Measurements from ENCODE around the gene ZNF775.

Gene ZNF775

GRCh38 chr7:150415161-150416153, 36.3 kb downstream of the ZNF775 start:
- no peak for DNase-seq

- no peak for DNase-seq
Measured at GRCh38 chr7:150417239-150417638, 38.1 kb downstream of the ZNF775 start.

GRCh38 chr7:150417863-150418262, 38.7 kb downstream of the ZNF775 start:
- no peak for DNase-seq

- DNase-seq: no peak
Measured at GRCh38 chr7:150420242-150420641, 41.1 kb downstream of the ZNF775 start.

GRCh38 chr7:150420987-150421674, 42.0 kb downstream of the ZNF775 start:
- peak; percentile 83 for DNase-seq

GRCh38 chr7:150421831-150422230, 42.7 kb downstream of the ZNF775 start:
- no peak for DNase-seq

GRCh38 chr7:150425670-150426069, 46.5 kb downstream of the ZNF775 start:
- DNase-seq: no peak

- DNase-seq: no peak
Measured at GRCh38 chr7:150428671-150429451, 49.7 kb downstream of the ZNF775 start.

GRCh38 chr7:150429699-150430098, 50.6 kb downstream of the ZNF775 start:
- no peak for DNase-seq

- DNase-seq: no peak
Measured at GRCh38 chr7:150430465-150431085, 51.4 kb downstream of the ZNF775 start.

GRCh38 chr7:150431839-150432658, 52.9 kb downstream of the ZNF775 start:
- DNase-seq: no peak

GRCh38 chr7:150432915-150433892, 54.1 kb downstream of the ZNF775 start:
- DNase-seq: no peak

GRCh38 chr7:150434240-150434639, 55.1 kb downstream of the ZNF775 start:
- DNase-seq: no peak

GRCh38 chr7:150435047-150435389, 55.9 kb downstream of the ZNF775 start:
- no peak for DNase-seq

GRCh38 chr7:150435390-150436073, 56.4 kb downstream of the ZNF775 start:
- DNase-seq: no peak

GRCh38 chr7:150439967-150440366, 60.8 kb downstream of the ZNF775 start:
- no peak for DNase-seq

GRCh38 chr7:150441524-150441923, 62.4 kb downstream of the ZNF775 start:
- DNase-seq: no peak

GRCh38 chr7:150442811-150443210, 63.7 kb downstream of the ZNF775 start:
- DNase-seq: no peak

- no peak for DNase-seq
Measured at GRCh38 chr7:150443793-150444540, 64.8 kb downstream of the ZNF775 start.

Measured in NCI-H526 treated with DMSO at 0.1 percent for 48 hours (cell line).